ENCODE measurements around the gene FBXO7.

GRCh38 chr22:32531228-32531627, 56.6 kb downstream of the FBXO7 start:
- TF ChIP-seq REST (tag by site-specific recombination; IDR thresholded peaks at IDR 0.05) (no peak), ZBTB21 (tag by site-specific recombination; IDR thresholded peaks at IDR 0.05) (no peak), CTCF (tag by site-specific recombination; IDR thresholded peaks at IDR 0.05) (no peak), ZNF274 (IDR thresholded peaks at IDR 0.05; ENCODE audit: low read length) (no peak), ZNF274 (tag by site-specific recombination; IDR thresholded peaks at IDR 0.05; ENCODE audit: borderline replicate concordance) (no peak), MZF1 (tag by site-specific recombination; IDR thresholded peaks at IDR 0.05; ENCODE audit: borderline replicate concordance) (no peak), ZNF530 (tag by site-specific recombination; IDR thresholded peaks at IDR 0.05; ENCODE audit: low read depth) (no peak)
